OCI-LY7 (cell line): ENCODE data around the gene FBXL17.

Experiments used
- CTCF ChIP-seq: fragments of 200-600 bp; sonication (generic); conservative IDR thresholded peaks from 2 replicates; pipeline ENCODE4 v1.5.1; 2014; ENCODE audit warnings: mild to moderate bottlenecking, antibody characterized with exemption, low read length, moderate library complexity, mixed read lengths
- EZH2phosphoT487 ChIP-seq: fragments of 200-600 bp; sonication (generic); IDR thresholded peaks from 2 replicates; pipeline ENCODE4 v1.6.1; 2018; ENCODE audit warnings: low read depth, borderline replicate concordance, mild to moderate bottlenecking, mixed run types, antibody characterized with exemption, low read length, moderate library complexity, mixed read lengths

- TF ChIP-seq CTCF, result no peak
- no peak for TF ChIP-seq EZH2phosphoT487
These were observed 132.7 kb downstream of the FBXL17 start for GRCh38 chr5:108249095-108249784.
